GM18511 (cell line): Measurements from ENCODE around the gene JADE3.
A peak's percentile ranks its signal among the peaks of the same experiment; 100 is the strongest.
"Not testable (repeated sequence)": the region's sequence is repeated elsewhere in the genome, so short reads cannot be mapped to it uniquely, and the experiment has no call there.

ENCODE experiments used
- ATAC-seq: cut with Tn5 transposase; IDR thresholded peaks from one replicate; pipeline ENCODE4 v1.9.1; 2021; ENCODE audit warnings: mild to moderate bottlenecking, moderate library complexity; ENCODE audit not compliant: unreplicated experiment

Gene JADE3

DNA sequence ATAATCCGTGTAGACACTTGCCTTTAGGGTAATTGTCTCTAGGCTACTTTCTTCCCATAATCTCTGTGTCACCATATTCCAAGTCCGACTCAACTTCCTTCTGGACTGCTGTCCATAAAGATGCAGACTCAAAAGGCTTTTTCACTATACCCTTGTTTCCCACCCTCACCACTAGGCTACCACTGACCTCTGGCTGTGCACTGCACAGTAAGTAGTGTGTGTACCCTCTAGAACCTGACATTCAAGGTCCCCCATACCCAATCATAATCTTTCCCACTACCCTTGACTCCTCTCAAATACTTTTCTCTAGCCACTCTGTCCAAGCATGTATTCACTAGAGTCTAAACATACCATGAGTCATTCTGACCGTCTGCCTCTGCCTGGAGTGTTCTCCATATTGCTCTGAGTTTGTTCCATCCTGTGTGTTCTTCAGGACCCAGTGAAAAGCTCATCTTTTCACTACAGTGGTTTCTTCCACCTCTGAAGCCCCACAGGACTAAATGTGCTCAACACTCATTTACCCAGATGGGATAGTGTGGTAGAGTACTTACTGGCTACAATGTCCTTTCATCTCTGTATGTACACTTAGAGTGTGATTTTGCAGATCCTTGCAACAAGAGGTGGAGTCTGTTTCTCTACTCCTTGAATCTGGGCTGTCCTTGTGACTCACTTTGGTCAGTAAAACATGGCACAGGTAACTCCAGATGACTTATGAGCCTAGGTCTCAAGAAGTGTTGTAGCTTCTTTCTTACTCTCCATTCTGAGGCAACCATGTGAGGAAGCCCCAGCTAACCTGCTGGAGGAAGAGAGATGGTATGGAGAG is 17.4 kb downstream of the JADE3 start:
- no peak for ATAC-seq

GRCh38 chrX:46935295-46935694 is 23.1 kb downstream of the JADE3 start:
- ATAC-seq, result no peak

GRCh38 chrX:46938589-46938988 is 26.4 kb downstream of the JADE3 start:
- ATAC-seq, result no peak

DNA sequence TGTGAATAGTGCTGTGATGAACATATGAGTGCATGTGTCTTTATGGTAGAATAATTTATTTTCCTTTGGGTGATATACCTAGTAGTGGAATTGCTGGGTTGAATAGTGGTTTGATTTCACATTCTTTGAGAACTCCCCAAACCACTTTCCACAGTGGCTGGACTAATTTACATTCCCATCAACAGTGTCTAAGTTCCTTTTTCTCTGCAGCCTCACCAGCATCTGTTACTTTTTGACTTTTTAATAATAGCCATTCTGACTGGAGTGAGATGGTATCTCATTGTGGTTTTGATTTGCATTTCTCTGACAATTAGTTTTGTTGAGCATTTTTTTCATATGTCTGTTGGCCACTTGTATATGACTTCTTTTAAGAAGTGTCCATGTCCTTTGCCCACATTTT is 29.1 kb downstream of the JADE3 start:
- ATAC-seq, result no peak

DNA sequence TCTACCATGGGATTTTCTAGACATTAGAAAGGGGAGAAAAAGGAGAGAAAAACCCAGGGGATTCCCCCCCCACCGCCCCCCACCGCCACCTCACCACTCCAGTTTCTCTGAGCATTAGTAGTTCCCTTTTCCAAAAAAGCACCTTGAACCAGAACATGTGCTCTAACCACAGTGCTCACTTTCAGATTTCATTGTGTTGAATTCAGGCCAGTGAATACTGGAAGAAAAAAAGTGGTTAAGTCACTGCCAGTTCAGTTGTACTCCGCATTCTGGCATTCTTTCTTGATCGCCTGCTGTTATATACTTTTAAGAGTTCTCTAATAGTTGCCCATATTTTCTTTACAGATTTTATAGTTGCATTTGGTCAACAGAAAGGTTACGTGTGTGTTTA is 40.9 kb downstream of the JADE3 start:
- peak; percentile 78 for ATAC-seq

GRCh38 chrX:46953597-46953996 is 41.4 kb downstream of the JADE3 start:
- ATAC-seq, result peak; percentile 66

DNA sequence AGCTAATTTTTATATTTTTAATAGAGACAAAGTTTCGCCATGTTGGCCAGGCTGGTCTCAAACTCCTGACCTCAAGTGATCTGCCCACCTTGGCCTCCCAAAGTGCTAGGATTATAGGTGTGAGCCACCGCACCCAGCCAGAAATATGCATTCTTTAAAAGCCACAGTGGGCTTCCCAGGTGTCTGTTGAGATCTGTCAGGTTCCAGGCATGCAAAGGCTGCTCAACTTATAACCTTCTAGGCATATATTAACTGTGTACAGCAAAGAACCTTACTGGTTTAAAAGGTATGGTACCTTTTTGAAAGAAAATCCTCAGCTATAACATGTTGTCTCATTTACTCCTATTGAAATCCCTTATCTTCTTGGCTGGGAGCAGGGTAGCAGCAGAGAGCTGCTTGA is 42.5 kb downstream of the JADE3 start:
- ATAC-seq, result no peak

- ATAC-seq, result not testable (repeated sequence)
Measured at GRCh38 chrX:46956589-46956988, 44.4 kb downstream of the JADE3 start.

GRCh38 chrX:46957297-46957696 is 45.1 kb downstream of the JADE3 start:
- no peak for ATAC-seq

DNA sequence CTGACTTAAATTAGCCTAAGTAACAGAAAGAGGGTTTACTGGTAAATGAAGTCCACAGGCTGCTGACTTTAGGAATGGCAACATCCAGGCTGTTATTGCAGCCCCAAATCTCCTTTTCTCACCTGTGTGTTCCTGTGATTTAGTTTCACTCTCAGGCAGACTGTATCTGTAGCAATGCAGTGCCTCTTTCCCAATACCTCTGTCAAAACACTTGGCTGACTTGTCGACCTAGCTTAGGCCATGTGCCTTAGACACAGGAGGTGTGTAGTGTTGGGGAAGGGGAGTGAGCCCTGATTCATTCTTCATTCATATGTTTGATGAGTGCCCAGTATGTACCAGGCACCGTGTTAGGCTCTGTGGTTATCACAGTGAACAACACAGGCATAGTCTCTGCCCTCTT is 46.9 kb downstream of the JADE3 start:
- ATAC-seq, result no peak

DNA sequence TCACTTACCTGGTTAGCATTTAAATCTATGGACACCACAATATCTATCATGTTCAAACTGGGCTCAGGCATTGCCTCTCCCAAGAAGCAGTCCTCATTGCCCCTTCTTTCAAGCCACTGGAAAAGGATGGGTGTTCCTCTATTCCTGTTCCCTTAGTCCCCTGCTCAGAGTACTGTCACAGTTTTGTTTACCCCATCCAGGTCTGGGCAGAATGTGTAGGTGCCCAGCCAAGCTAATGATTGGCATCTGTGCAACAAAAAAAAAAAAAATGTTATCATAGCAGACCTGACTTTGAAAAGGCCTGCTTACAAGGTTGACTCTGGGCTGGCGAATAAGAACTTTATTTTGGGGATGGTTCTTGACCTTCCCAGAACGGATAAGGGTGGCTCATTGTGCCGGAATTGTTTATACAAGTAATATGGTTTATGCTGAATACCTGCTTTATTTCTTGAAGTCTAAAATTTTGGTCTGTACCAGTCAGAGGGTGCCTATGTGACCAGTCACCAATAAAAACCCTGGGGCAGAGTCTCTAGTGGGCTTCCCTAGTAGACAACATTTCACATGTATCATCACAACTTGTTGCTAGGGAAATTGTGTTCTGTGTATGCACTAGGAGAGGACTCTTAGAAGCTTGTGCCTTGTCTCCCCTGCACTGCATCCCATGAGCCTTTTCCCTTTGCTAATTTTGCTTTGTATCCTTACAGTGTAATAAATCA is 47.9 kb downstream of the JADE3 start:
- ATAC-seq, result no peak

DNA sequence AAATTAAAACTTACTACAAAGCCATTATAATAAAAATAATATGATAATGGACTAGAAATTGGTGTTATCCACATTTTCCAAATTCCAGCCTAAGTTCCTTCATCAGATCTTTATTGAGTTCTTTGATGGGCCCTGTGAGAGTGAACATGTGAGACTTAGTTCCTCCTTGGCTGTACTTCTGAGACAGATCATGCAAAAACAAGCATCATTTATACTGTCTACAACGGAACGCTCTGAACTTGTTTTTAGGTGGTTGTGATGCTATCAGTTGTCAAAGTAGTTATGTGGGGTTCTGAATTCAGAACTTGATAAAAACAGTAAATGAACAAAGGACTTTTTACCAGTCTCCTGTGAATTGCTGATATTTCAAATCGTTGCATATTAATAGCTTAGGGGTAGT is 48.9 kb downstream of the JADE3 start:
- ATAC-seq, result no peak

GRCh38 chrX:46961574-46962283 is 49.5 kb downstream of the JADE3 start:
- no peak for ATAC-seq

- ATAC-seq, result no peak
Measured at GRCh38 chrX:46965125-46965758, 53.0 kb downstream of the JADE3 start.

- ATAC-seq, result peak; percentile 62
Measured at GRCh38 chrX:46967547-46967946, 55.3 kb downstream of the JADE3 start.

GRCh38 chrX:46977046-46977445 is 64.8 kb downstream of the JADE3 start:
- not testable (repeated sequence) for ATAC-seq

GRCh38 chrX:46978341-46979291 is 66.4 kb downstream of the JADE3 start:
- no peak for ATAC-seq

GRCh38 chrX:46984705-46985104 is 72.5 kb downstream of the JADE3 start:
- no peak for ATAC-seq

DNA sequence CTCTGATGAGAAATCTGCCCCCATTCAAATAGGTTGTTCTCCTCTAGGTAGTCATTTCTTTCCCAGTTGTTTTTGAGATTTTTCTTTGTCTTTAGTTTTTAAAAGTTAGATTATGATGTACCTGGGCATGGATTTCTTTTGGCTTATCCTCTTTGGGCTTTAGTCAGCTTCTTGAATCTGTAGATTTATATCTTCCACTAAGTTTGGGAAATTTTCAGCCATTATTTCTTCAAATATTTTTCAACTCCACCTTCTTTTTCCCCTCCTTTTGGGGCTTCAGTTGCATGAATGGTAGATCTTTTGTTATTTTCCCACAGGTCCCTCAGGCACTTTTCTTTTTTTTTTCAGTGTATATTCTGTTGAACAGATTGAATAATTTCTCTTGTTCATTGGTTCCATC is 77.3 kb downstream of the JADE3 start:
- no peak for ATAC-seq

DNA sequence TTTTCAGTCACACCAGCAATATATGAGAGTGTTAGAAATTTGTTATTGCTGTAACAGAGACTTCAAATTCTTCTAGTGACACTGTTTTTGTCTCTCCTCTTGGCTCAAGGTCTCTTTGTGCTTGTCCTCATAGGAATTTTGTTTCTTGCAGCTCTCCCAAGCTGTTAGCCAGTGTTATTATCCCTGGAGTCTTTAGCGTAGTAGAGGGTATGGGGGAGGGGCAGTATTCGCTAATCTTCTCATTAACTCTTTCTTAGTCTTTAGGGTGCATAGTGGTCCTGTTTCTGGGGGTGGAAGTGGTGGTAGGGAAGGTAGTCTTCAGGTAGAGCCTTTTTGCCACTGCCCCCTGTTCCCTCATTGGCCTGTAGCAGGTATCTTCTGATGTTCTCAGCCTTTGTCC is 79.4 kb downstream of the JADE3 start:
- ATAC-seq, result no peak
